Heart left ventricle (tissue), 13 donors: ENCODE measurements around the gene REXO2.

ENCODE experiments used
- POLR2A ChIP-seq, 2 donors: fragments of 450-650 bp; IDR thresholded peaks; one replicate each; pipeline ENCODE4 v1.6.1; 2017; ENCODE audit warnings: antibody characterized with exemption in 2 of 2, mild to moderate bottlenecking in 2 of 2, moderate library complexity in 2 of 2
- TF ChIP-seq, protein P1 (sequence below), 12 donors: fragments of 200-600 bp; sonication (generic) in 4 of 12; IDR thresholded peaks; one replicate each; pipeline versions ENCODE4 v1.5.0 to v1.8.0; 2018 to 2022; ENCODE audit warnings: antibody characterized with exemption in 12 of 12, mild to moderate bottlenecking in 5 of 12
- donor health status: ischemic (EF 13 %, LVEDD 7.1; RV severe dilation, severe dysfunction).
- donor health status: DM: no; HTN: yes; CAD: no.
- donor health status: DM: no; HTN: no; CAD: no.
- donor health status: ischemic (EF 25% LVEDD 6.9; RV normal size, moderate dysfunction).
- donor health status: ischemic (EF 25% LVEDD 5.7; RV mildly dilated, moderate dysfunction).
- donor health status: ischemic (EF 35%, LVEDD 5.7; RV mildly dilated, moderate dysfunction).
- donor health status: nonischemic (EF 11% LVEDD 7.7; RV severe dilation, severe dysfunction).
- donor health status: DM: yes; HTN: yes; CAD: no.
- donor health status: PGD.
- donor health status: ischemic (EF 29% LVEDD 5.4; RV normal size, mild dysfunction).
- donor health status: nonischemic (EF 23%, LVEDD 6.1; RV moderate dilation, normal function).

- no peak for TF ChIP-seq POLR2A (IDR thresholded peaks at IDR 0.05)
- TF ChIP-seq, protein P1, sequence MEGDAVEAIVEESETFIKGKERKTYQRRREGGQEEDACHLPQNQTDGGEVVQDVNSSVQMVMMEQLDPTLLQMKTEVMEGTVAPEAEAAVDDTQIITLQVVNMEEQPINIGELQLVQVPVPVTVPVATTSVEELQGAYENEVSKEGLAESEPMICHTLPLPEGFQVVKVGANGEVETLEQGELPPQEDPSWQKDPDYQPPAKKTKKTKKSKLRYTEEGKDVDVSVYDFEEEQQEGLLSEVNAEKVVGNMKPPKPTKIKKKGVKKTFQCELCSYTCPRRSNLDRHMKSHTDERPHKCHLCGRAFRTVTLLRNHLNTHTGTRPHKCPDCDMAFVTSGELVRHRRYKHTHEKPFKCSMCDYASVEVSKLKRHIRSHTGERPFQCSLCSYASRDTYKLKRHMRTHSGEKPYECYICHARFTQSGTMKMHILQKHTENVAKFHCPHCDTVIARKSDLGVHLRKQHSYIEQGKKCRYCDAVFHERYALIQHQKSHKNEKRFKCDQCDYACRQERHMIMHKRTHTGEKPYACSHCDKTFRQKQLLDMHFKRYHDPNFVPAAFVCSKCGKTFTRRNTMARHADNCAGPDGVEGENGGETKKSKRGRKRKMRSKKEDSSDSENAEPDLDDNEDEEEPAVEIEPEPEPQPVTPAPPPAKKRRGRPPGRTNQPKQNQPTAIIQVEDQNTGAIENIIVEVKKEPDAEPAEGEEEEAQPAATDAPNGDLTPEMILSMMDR (IDR thresholded peaks at IDR 0.05), result no peak
Measured at GRCh38 chr11:114496915-114497314, 57.6 kb downstream of the REXO2 start.
